H1 (cell line): ENCODE data around the gene FAAH. TPM values are rescaled to one million over a fixed set of nuclear protein-coding genes. Genes with fewer than 3 reads are reported as not detected.

Source experiments
- CTCF ChIA-PET: fragments of 300-600 bp; sonication (Branson Sonifier 250); formaldehyde crosslinking; loops from one replicate; lab custom pipeline; 2021; ENCODE audit not compliant: partially characterized antibody; lab: Charles Lee
- POLR2A ChIA-PET: fragments of 300-600 bp; sonication (Branson Sonifier 250); formaldehyde crosslinking; loops from one replicate; lab custom pipeline; 2021; ENCODE audit warnings: inconsistent platforms; ENCODE audit not compliant: partially characterized antibody; lab: Charles Lee
- DNase-seq, 2 experiments: peaks; one replicate each; pipeline versions ENCODE4 v3.0.0 to v3.0.0-alpha.2; 2010 to 2022; ENCODE audit warnings: low spot score in 2 of 2, low read depth in 1 of 2, mixed read lengths in 1 of 2
- FAIRE-seq: peaks from 2 replicates; lab custom pipeline; 2011; peaks lifted over from hg19 to GRCh38; lab: Jason Lieb, UNC
- H2AFZ ChIP-seq: 2 replicates; pipeline ENCODE4 v1.8.1; 2012; ENCODE audit warnings: low read length, inconsistent platforms
- H2AK5ac ChIP-seq: 2 replicates; pipeline ENCODE4 v1.6.1; 2013; ENCODE audit warnings: low read depth, low read length
- H2BK120ac ChIP-seq: replicated peaks from 2 replicates; pipeline ENCODE3; 2013; ENCODE audit warnings: low read depth, low read length, inconsistent platforms
- H2BK12ac ChIP-seq: 2 replicates; pipeline ENCODE4 v1.6.1; 2013; ENCODE audit warnings: low read depth, low read length
- H2BK15ac ChIP-seq: 2 replicates; pipeline ENCODE4 v1.6.1; 2013; ENCODE audit warnings: low read length
- H2BK20ac ChIP-seq: 2 replicates; pipeline ENCODE4 v1.6.1; 2013; ENCODE audit warnings: low read length
- H2BK5ac ChIP-seq: 2 replicates; pipeline ENCODE4 v1.6.1; 2013; ENCODE audit warnings: low read depth, low read length
- H3K14ac ChIP-seq: 2 replicates; pipeline ENCODE4 v1.6.1; 2013; ENCODE audit warnings: inconsistent platforms; ENCODE audit not compliant: insufficient read length
- H3K18ac ChIP-seq: 2 replicates; pipeline ENCODE4 v1.6.1; 2013; ENCODE audit warnings: low read length; ENCODE audit errors: extremely low read depth
- H3K23ac ChIP-seq: 2 replicates; pipeline ENCODE4 v1.6.1; 2013; ENCODE audit warnings: inconsistent platforms; ENCODE audit not compliant: insufficient read length
- H3K23me2 ChIP-seq: 2 replicates; pipeline ENCODE4 v1.6.1; 2013; ENCODE audit warnings: low read depth, low read length
- H3K27ac ChIP-seq: 2 replicates; pipeline ENCODE4 v1.6.1; 2011; ENCODE audit warnings: low read depth, low read length, inconsistent platforms
- H3K27me3 ChIP-seq, 4 experiments: replicated peaks in 1 of 4; 1 replicate in 1 of 4; 2 replicates in 3 of 4; pipeline versions ENCODE4 v1.6.1 to v1.8.1; 2011 to 2013; ENCODE audit warnings: low read length in 3 of 4, mild to moderate bottlenecking in 3 of 4, inconsistent platforms in 2 of 4, mixed read lengths in 2 of 4, moderate library complexity in 1 of 4; ENCODE audit not compliant: control insufficient read depth in 3 of 4, insufficient read depth in 3 of 4; ENCODE audit errors: extremely low read depth in 1 of 4
- H3K36me3 ChIP-seq, 4 experiments: 2 replicates each; pipeline versions ENCODE4 v1.6.1 to v1.8.1; 2011 to 2013; ENCODE audit warnings: mild to moderate bottlenecking in 4 of 4, low read length in 3 of 4, moderate library complexity in 2 of 4, control low read depth in 1 of 4, inconsistent platforms in 1 of 4; ENCODE audit not compliant: insufficient read depth in 4 of 4, control insufficient read depth in 2 of 4
- H3K4ac ChIP-seq: replicated peaks from 2 replicates; pipeline ENCODE3; 2013; ENCODE audit warnings: low read length, low read depth, mixed read lengths, inconsistent platforms; ENCODE audit not compliant: insufficient read length
- H3K4me1 ChIP-seq, 4 experiments: replicated peaks in 1 of 4; 1 replicate in 1 of 4; 2 replicates in 3 of 4; pipeline versions ENCODE4 v1.6.1 to v1.8.1; 2011 to 2013; ENCODE audit warnings: low read length in 3 of 4, inconsistent platforms in 2 of 4, mixed read lengths in 1 of 4; ENCODE audit not compliant: insufficient read depth in 4 of 4, control insufficient read depth in 3 of 4
- H3K4me2 ChIP-seq, 2 experiments: 2 replicates each; pipeline versions ENCODE4 v1.6.1 to v1.8.1; 2011 to 2013; ENCODE audit warnings: low read depth in 2 of 2, low read length in 2 of 2, control low read depth in 1 of 2, inconsistent platforms in 1 of 2, mild to moderate bottlenecking in 1 of 2; ENCODE audit not compliant: insufficient read depth in 1 of 2
- H3K4me3 ChIP-seq, 4 experiments: fragments of 200-600, 300-600 bp in 1 of 4; sonication (generic), shearing (Covaris generic), sonication (Bioruptor Twin) in 1 of 4; 2 replicates each; pipeline versions ENCODE4 v1.5.1 to v1.8.1; 2011 to 2016; ENCODE audit warnings: low read length in 4 of 4, low read depth in 3 of 4, control low read depth in 2 of 4, inconsistent platforms in 2 of 4, mild to moderate bottlenecking in 2 of 4, mixed read lengths in 1 of 4, moderate library complexity in 1 of 4; ENCODE audit not compliant: insufficient read depth in 2 of 4; ENCODE audit errors: extremely low read depth in 1 of 4
- H3K56ac ChIP-seq: replicated peaks from 2 replicates; pipeline ENCODE3; 2013; ENCODE audit warnings: low read depth, mild to moderate bottlenecking, mixed read lengths, low read length, inconsistent platforms; ENCODE audit not compliant: insufficient read length
- H3K79me1 ChIP-seq: 2 replicates; pipeline ENCODE4 v1.6.1; 2013; ENCODE audit warnings: low read depth, low read length, control low read depth
- H3K79me2 ChIP-seq, 2 experiments: 2 replicates each; pipeline versions ENCODE4 v1.6.1 to v1.8.1; 2012 to 2013; ENCODE audit warnings: low read length in 2 of 2, mild to moderate bottlenecking in 2 of 2, inconsistent platforms in 1 of 2; ENCODE audit not compliant: insufficient read depth in 2 of 2, control insufficient read depth in 1 of 2
- H3K9ac ChIP-seq, 4 experiments: replicated peaks in 1 of 4; 1 replicate in 1 of 4; 2 replicates in 3 of 4; pipeline versions ENCODE4 v1.6.1 to v1.8.1; 2011 to 2013; ENCODE audit warnings: low read depth in 3 of 4, low read length in 3 of 4, control low read depth in 2 of 4, mild to moderate bottlenecking in 2 of 4, moderate library complexity in 2 of 4, inconsistent platforms in 1 of 4; ENCODE audit errors: extremely low read depth in 1 of 4
- H3K9me3 ChIP-seq, 2 experiments: 2 replicates each; pipeline versions ENCODE4 v1.6.1 to v1.8.1; 2012 to 2013; ENCODE audit warnings: mild to moderate bottlenecking in 2 of 2, moderate library complexity in 2 of 2, control low read depth in 1 of 2, inconsistent platforms in 1 of 2, low read depth in 1 of 2, low read length in 1 of 2, mixed read lengths in 1 of 2; ENCODE audit not compliant: insufficient read depth in 2 of 2
- H4K20me1 ChIP-seq, 2 experiments: replicated peaks in 1 of 2; 2 replicates each; pipeline versions ENCODE3 to v1.8.1; 2011 to 2013; ENCODE audit warnings: inconsistent platforms in 2 of 2, low read length in 2 of 2, mild to moderate bottlenecking in 1 of 2; ENCODE audit not compliant: insufficient read depth in 2 of 2, control insufficient read depth in 1 of 2
- H4K5ac ChIP-seq: 2 replicates; pipeline ENCODE4 v1.6.1; 2013; ENCODE audit warnings: low read length, low read depth, mixed read lengths, inconsistent platforms; ENCODE audit not compliant: insufficient read length
- H4K8ac ChIP-seq: 2 replicates; pipeline ENCODE4 v1.8.0; 2013; ENCODE audit warnings: mild to moderate bottlenecking, moderate library complexity, low read length, inconsistent platforms; ENCODE audit not compliant: insufficient read depth; ENCODE audit errors: extremely low read depth
- H4K91ac ChIP-seq: replicated peaks from 2 replicates; pipeline ENCODE3; 2013; ENCODE audit warnings: low read length, mixed read lengths, inconsistent platforms; ENCODE audit not compliant: insufficient read length
- CTCF ChIP-seq, 3 experiments: IDR thresholded peaks; 1 replicate in 2 of 3; 2 replicates in 1 of 3; pipeline versions ENCODE4 v1.5.1 to v1.6.1; 2011; ENCODE audit warnings: low read length in 3 of 3, mild to moderate bottlenecking in 3 of 3, inconsistent platforms in 2 of 3, low read depth in 1 of 3, moderate library complexity in 1 of 3; ENCODE audit not compliant: insufficient read depth in 1 of 3; ENCODE audit errors: control extremely low read depth in 1 of 3
- E2F6 ChIP-seq: IDR thresholded peaks from 2 replicates; pipeline ENCODE4 v1.6.1; 2012; ENCODE audit warnings: inconsistent platforms
- WGBS, 2 experiments: shearing (Covaris generic) in 1 of 2; methylation state at CpG; one replicate each; pipeline versions ENCODE4 v1.1.6 to v1.1.7; 2013 to 2015; ENCODE audit warnings: low lambda C conversion rate in 2 of 2, mixed read lengths in 2 of 2, inconsistent platforms in 1 of 2, low coverage in 1 of 2, missing lambda C conversion rate in 1 of 2; ENCODE audit not compliant: insufficient replicate concordance in 2 of 2, insufficient coverage in 1 of 2, insufficient read length in 1 of 2; ENCODE audit errors: extremely low coverage in 1 of 2, missing lambda C conversion rate in 1 of 2; 5-methylcytosine and 5-hydroxymethylcytosine counted together
- polyA plus RNA-seq, 7 experiments: library from polyadenylated mRNA; depleted of rRNA in 3 of 7; stranded (reverse) in 5 of 7; unstranded in 2 of 7; fragments of >200 nt in 5 of 7; fragments of 200-250 nt in 2 of 7; gene quantifications; 1 replicate in 5 of 7; 2 replicates in 1 of 7; 4 replicates in 1 of 7; pipeline versions ENCODE4 v1.2.1 to v1.2.3, GENCODE V29; 2011 to 2013; ENCODE audit warnings: missing spikeins in 2 of 7, mixed read lengths in 2 of 7
- total RNA-seq: library from RNA; stranded (reverse); fragmentation: NEBNext Ultra II Directional; extraction: Animal tissue kit (Norgen Biotek cat#: 25700); gene quantifications from 2 replicates; pipeline ENCODE4 v1.2.1, GENCODE V29; 2021

The FAAH gene
- total and polyA plus RNA-seq, 2 of the 8 experiments (the other 6 are each of a cell fraction or from before 2014, with no cell fraction given) = 41.2 to 47.3 TPM

- WGBS, 2 experiments = 93% methylated on average over 10 of the region's 10 CpGs; no CpG with 5 or more reads in 1 of the 2 experiments
- H3K4me3 ChIP-seq = no peak overlapping the region
- POLR2A ChIA-PET = interaction anchor here (1.7 to 11.1 kb wide), 5 partner anchors 10 to 182 kb away, joined by 3 to 80 read pairs (median 7); no protein-coding TSS in a partner anchor
Measured at GRCh38 chr1:46418976-46419375, 24.9 kb downstream of the FAAH start.

More at GRCh38 chr1:46418976-46419375, 24.9 kb downstream of the FAAH start:
- no peak overlapping the region for H3K9ac ChIP-seq
- H3K79me1 ChIP-seq = no peaks in the 10 kb centered on the region
- no peaks in the 10 kb centered on the region for H3K4me1 ChIP-seq
- H3K18ac ChIP-seq = no peak overlapping the region
- H4K91ac ChIP-seq = no peak overlapping the region
- H2BK15ac ChIP-seq = no peak overlapping the region
- H3K79me2 ChIP-seq = no peaks in the 10 kb centered on the region
- no peak overlapping the region for H2BK20ac ChIP-seq
- no peak overlapping the region for H3K56ac ChIP-seq
- H4K20me1 ChIP-seq = peaks cover 0 to 2% of the 10 kb centered on the region in 2 experiments
- no peaks in the 10 kb centered on the region; a peak in 1 of 7 replicates for H3K27me3 ChIP-seq
- H3K9me3 ChIP-seq = no peaks in the 10 kb centered on the region
- H4K8ac ChIP-seq = no peak overlapping the region
- H2BK120ac ChIP-seq = no peak overlapping the region
- TF ChIP-seq E2F6 (0 out of 2 replicates have a peak, but pooled peaks have one; percentile 22), CTCF (IDR thresholded peaks at IDR 0.05; ENCODE audit: control extremely low read depth in 1 of 3, insufficient read depth in 1 of 3, low read depth in 1 of 3, low read length in 3 of 3) (no peak)
- DNase-seq (no peak), FAIRE-seq (no peak)
- H2AK5ac ChIP-seq = no peak overlapping the region
- H2BK5ac ChIP-seq = no peak overlapping the region
- H3K4me2 ChIP-seq = no peak overlapping the region
- H3K4ac ChIP-seq = no peak overlapping the region
- no peak overlapping the region for H3K27ac ChIP-seq
- H2BK12ac ChIP-seq = no peak overlapping the region
- H3K23ac ChIP-seq = no peak overlapping the region
- CTCF ChIA-PET = interaction anchor here (0.7 to 27.2 kb wide), 4 partner anchors 9 to 56 kb away, joined by 3 to 513 read pairs (median 258); no protein-coding TSS in a partner anchor
- no peak overlapping the region for H4K5ac ChIP-seq
- no peaks in the 10 kb centered on the region for H3K23me2 ChIP-seq
- no peak overlapping the region for H3K14ac ChIP-seq
- H2AFZ ChIP-seq = no peak overlapping the region
- 0 out of 8 replicates have a peak, but pooled peaks cover 0 to 2% (median 0%) of the 10 kb centered on the region in 4 experiments for H3K36me3 ChIP-seq
